ENCODE measurements around the gene NCK1. TPM values are rescaled to one million over a fixed set of nuclear protein-coding genes. Genes with fewer than 3 reads are reported as not detected.

NCK1 gene
- total RNA-seq, 2 experiments from 2014 or later: 31.9 to 34.7 TPM

GRCh38 chr3:136995652-136996051 is 133.6 kb downstream of the NCK1 start:
- no peaks in the 10 kb centered on the region for H3K9me3 Mint-ChIP-seq
- H3K4me3 Mint-ChIP-seq: no peak overlapping the region
- POLR2A ChIA-PET: no interaction called here
- no peak overlapping the region for H3K27ac Mint-ChIP-seq
- H3K27me3 Mint-ChIP-seq: no peaks in the 10 kb centered on the region
- TF ChIP-seq CTCF (IDR thresholded peaks at IDR 0.05): no peak
- peaks cover 5% of the 10 kb centered on the region for H3K4me1 Mint-ChIP-seq (ENCODE audit: low read depth)
- no peaks in the 10 kb centered on the region for H3K36me3 Mint-ChIP-seq (ENCODE audit: low read depth)
- intact Hi-C loops (cut with micrococcal nuclease): no loop called here
- ATAC-seq (no peak), DNase-seq (no peak)
- CTCF ChIA-PET: interaction anchor here (0.6 kb wide), 1 partner anchor 743 kb away, joined by 3 read pairs; no protein-coding TSS in a partner anchor

Other genes with a start within 250 kb of the NCK1 start
- gene STAG1, start 109.8 kb upstream of the NCK1 start, total RNA-seq: 10 to 100 TPM; 32.5 to 32.8 TPM
- 1 to 10 TPM; 3.0 TPM for gene SLC35G2, start 43.1 kb upstream of the NCK1 start, total RNA-seq
- 1 to 10 TPM; 1.0 to 1.2 TPM for gene IL20RB, start 95.8 kb downstream of the NCK1 start, total RNA-seq